Ishikawa (cell line): ENCODE results near the gene DZIP3.

Experiments
- CREB1 ChIP-seq: IDR thresholded peaks from 2 replicates; pipeline ENCODE4 v1.6.1; 2012; ENCODE audit warnings: low read depth
- EGR1 ChIP-seq: IDR thresholded peaks from 2 replicates; pipeline ENCODE4 v1.6.1; 2012
- EP300 ChIP-seq: IDR thresholded peaks from 2 replicates; pipeline ENCODE4 v1.6.1; 2012; ENCODE audit warnings: borderline replicate concordance
- FOXM1 ChIP-seq: IDR thresholded peaks from 2 replicates; pipeline ENCODE4 v1.6.1; 2012; ENCODE audit warnings: low read depth, borderline replicate concordance
- NFIC ChIP-seq: IDR thresholded peaks from 2 replicates; pipeline ENCODE4 v1.6.1; 2012
- TAF1 ChIP-seq: IDR thresholded peaks from 2 replicates; pipeline ENCODE4 v1.6.1; 2012; ENCODE audit warnings: low read depth, mild to moderate bottlenecking
- YY1 ChIP-seq: IDR thresholded peaks from 2 replicates; pipeline ENCODE4 v1.6.1; 2012; ENCODE audit warnings: low read depth
- TF ChIP-seq, protein P1 (sequence below): IDR thresholded peaks from 2 replicates; pipeline ENCODE4 v1.6.1; 2012
- TF ChIP-seq, protein P2 (sequence below): IDR thresholded peaks from 2 replicates; pipeline ENCODE4 v1.6.1; 2012; ENCODE audit warnings: low read depth, mild to moderate bottlenecking

DNA sequence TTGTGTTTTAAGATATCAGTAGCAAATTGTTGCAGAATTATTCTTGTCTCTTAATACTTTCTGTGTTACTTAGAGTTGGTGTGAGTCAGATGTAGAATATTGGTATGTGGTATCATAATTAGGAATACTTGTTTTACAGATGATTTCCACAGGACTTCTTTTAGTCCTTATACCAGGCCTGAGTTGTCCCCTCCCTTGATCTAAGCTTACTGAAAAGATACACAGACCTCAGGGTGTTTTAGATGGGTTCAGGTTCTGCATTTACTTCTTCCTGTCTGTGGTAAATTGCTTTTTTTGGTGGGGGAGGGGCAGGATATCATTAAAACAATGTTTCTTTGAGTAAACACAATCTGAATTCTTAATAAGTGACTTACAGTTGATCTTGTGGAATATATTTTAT, 14.2 kb downstream of the DZIP3 start:
- TF ChIP-seq TAF1, result no peak
- TF ChIP-seq, protein P1, sequence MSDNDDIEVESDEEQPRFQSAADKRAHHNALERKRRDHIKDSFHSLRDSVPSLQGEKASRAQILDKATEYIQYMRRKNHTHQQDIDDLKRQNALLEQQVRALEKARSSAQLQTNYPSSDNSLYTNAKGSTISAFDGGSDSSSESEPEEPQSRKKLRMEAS, result no peak
- no peak for TF ChIP-seq CREB1
- TF ChIP-seq, protein P2, sequence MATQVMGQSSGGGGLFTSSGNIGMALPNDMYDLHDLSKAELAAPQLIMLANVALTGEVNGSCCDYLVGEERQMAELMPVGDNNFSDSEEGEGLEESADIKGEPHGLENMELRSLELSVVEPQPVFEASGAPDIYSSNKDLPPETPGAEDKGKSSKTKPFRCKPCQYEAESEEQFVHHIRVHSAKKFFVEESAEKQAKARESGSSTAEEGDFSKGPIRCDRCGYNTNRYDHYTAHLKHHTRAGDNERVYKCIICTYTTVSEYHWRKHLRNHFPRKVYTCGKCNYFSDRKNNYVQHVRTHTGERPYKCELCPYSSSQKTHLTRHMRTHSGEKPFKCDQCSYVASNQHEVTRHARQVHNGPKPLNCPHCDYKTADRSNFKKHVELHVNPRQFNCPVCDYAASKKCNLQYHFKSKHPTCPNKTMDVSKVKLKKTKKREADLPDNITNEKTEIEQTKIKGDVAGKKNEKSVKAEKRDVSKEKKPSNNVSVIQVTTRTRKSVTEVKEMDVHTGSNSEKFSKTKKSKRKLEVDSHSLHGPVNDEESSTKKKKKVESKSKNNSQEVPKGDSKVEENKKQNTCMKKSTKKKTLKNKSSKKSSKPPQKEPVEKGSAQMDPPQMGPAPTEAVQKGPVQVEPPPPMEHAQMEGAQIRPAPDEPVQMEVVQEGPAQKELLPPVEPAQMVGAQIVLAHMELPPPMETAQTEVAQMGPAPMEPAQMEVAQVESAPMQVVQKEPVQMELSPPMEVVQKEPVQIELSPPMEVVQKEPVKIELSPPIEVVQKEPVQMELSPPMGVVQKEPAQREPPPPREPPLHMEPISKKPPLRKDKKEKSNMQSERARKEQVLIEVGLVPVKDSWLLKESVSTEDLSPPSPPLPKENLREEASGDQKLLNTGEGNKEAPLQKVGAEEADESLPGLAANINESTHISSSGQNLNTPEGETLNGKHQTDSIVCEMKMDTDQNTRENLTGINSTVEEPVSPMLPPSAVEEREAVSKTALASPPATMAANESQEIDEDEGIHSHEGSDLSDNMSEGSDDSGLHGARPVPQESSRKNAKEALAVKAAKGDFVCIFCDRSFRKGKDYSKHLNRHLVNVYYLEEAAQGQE, result no peak
- TF ChIP-seq EGR1, result no peak
- no peak for TF ChIP-seq YY1
- TF ChIP-seq NFIC, result no peak
- no peak for TF ChIP-seq EP300
- TF ChIP-seq FOXM1, result no peak
